Ecto neural progenitor cell (in vitro differentiated cells): ENCODE measurements around the gene NBAS.
A peak's percentile ranks its signal among the peaks of the same experiment; 100 is the strongest.

Source experiments
- DNase-seq: peaks from one replicate; pipeline ENCODE4 v3.0.0-alpha.2; 2018; ENCODE audit warnings: low spot score

Gene NBAS

GRCh38 chr2:15591373-15591691 lies 30.2 kb upstream of the NBAS start:
- DNase-seq, result no peak

GRCh38 chr2:15588329-15588919 lies 27.3 kb upstream of the NBAS start:
- DNase-seq, result peak; percentile 65

DNA sequence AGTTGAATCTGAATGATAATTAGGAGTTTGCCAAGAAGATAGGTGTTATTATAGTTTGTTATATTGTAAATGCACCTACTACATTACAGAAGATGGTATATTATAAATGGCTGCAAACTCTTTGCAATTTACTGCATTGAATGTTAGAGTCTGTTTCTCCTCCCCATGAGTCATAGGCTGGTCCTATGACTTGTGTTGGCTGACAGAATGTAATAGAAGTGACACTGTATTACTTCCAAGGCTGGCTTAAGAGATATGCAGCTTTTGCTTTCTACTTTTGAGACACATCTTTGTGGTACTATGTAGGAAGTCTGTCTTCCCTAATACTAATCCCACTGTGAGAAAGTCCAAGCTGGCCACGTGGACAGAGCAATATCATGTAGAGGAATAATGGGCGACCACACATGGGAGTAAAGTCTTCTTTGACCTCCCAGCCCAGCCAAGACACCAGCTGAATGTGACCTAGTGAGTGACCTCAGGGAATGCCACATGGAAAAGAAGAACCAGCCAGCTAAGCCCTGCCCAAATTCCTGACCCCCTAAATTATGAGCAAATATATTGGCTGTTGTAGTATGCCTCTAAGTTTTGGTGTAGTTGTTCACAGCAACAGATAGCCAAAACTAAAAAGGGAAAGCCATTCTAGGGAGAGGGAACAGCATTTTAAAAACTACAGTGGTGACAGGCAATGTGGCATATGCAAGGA lies 23.8 kb upstream of the NBAS start:
- no peak for DNase-seq

- no peak for DNase-seq
These were observed 23.2 kb upstream of the NBAS start for GRCh38 chr2:15584316-15584715.

GRCh38 chr2:15583826-15584225 lies 22.7 kb upstream of the NBAS start:
- DNase-seq, result no peak

GRCh38 chr2:15582710-15583357 lies 21.7 kb upstream of the NBAS start:
- DNase-seq, result no peak

- no peak for DNase-seq
These were observed 19.3 kb upstream of the NBAS start for GRCh38 chr2:15580451-15580850.

- DNase-seq, result no peak
These were observed 18.5 kb upstream of the NBAS start for GRCh38 chr2:15579641-15580040.

DNA sequence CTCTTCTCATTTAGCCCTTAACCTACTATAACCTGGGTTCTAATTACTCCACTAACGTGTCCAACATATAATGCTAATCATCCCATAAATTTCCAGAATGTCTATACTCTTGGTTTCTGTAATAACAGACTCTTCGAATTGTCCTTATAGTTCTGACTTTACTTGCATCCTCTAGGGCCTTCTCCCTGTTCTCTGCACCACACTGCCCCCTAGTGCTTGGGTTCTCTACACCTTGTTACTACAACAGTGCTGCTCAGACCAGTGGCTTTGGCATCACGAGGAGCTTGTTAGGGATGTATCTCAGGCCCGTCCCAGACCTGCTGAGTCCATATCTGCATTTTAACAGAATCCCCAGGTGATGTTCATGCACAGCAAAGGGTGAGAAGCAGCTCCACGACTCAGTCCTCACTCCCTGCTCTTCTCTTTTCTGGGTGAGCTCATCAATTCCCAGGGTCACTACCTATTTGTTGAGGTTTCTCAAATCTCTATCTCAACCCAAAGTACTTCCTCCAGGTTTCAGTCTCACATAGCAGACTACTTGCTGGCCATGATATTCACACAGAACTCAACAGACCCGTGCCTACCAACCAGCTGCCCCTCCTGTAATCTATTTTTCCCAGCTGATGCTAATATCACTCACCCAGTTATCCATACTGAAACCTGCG lies 16.1 kb upstream of the NBAS start:
- DNase-seq, result peak; percentile 87

- no peak for DNase-seq
These were observed 10.6 kb upstream of the NBAS start for GRCh38 chr2:15571729-15572128.

- no peak for DNase-seq
These were observed 9.0 kb upstream of the NBAS start for GRCh38 chr2:15570104-15570503.

DNA sequence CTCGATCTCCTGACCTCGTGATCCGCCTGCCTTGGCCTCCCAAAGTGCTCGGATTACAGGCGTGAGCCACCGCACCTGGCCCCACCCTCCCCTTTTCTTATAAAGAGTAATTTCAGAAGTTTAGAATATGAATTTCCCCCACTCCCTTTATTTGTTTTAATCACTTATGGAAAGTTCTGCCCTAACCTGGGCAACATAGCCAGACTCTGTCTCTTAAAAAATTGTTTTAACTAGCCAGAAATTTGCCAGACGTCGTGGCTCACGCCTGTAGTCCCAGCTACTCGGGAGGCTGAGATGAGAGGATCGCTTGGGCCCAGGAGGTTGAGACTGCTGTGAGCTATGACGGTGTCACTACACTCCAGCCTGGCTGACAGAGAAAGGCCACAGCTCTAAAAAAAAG lies 7.7 kb upstream of the NBAS start:
- DNase-seq, result no peak

- DNase-seq, result no peak
These were observed 5.8 kb upstream of the NBAS start for GRCh38 chr2:15566912-15567311.

DNA sequence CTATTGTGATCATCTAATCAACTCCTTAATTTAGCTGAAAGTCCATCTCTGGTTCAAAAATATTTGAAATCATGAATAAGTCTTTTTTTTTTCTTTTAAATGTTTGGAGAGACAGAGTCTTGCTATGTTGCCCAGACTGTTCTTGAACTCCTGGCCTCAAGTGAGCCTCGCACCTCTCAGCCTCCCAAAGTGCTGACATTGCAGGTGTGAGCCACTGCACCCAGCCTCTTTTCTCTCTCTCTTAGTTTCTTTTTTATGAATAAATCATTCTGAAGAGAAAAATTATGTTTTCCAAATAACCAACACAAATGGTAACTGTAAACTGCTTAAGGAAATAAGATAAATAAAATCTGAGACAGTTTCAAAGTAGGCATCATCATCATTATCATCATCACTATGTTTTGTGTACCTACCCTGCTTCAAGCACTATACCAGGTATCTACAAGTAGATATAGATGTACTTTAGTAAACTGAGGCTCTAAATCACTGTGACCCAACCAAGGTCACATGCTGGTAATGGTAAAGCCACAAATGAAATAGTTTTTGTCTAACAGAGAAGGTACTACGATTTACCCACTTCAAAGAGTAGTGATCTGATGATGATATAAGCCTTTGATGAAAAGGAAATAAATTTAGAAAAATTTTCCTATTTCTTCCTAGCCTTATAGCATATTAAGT lies 5.0 kb upstream of the NBAS start:
- no peak for DNase-seq

- DNase-seq, result no peak
These were observed 4.3 kb upstream of the NBAS start for GRCh38 chr2:15565392-15565791.

- no peak for DNase-seq
These were observed 2.3 kb upstream of the NBAS start for GRCh38 chr2:15563227-15564100.

DNA sequence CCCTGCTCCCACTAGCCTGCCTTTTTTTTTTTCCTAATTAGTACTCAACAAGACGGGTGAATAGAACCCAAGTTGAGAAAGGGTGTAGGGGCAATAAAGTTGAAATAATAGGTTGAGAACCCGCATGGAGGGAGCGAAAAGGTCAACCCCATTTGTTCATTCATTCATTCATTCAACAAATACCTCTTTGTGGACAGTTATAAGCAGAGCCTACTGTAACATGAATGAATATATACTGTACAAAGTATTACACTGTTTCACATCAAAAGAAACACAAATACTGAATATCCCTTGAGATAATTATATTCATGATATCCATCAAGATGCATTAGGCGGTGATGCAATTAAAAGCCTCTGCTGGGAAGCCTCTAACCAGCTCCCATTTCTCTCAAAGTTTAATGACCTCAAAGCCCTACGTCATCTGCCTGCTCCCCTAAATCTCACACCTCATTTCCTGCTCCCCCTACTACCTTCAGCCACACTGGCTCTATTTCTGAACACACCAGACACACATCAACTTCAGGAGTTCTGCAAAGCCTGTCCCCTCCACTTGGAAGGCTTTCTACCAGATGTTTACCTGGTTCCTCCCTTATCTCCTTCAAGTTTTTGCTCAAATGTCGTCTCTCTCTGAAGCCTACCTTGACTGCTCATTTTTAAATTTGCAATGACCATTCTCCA lies 1.4 kb upstream of the NBAS start:
- DNase-seq, result no peak

DNA sequence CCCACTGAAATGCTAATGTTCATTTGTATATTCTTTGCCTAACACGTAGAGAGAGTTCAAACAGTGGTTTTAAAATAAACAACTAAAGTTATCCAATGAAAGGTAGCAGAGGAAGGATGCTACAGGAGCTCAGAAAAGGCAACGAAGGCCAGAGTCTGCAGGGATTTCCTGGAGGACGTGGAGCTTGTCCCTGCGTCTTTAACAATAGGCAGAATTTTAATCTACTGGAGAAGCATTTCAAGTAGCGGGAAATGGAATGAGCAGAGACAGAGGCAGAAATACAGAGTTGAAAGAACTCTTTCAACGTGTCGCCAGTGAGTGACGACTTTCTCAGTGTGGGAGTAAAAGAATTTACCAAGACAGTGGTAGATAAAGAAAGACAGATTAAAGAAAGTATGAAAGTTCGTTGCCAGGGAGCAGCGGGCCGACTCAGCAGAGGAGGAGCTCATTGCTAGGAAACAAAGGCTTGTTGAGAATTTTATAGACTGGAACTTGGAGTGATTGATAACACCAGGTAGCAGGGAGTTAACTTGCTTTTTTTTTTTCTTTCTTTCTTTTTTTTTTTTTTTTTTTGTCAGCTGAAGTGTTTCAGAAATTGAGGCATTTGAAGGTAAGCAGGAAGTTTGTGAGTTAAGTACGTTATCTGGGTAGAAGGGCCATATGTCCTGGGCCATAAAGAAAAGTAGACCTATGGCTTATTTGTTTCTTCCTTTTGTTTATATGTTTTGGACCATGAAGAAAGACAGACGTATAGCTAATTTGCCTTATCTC lies 625 bp upstream of the NBAS start:
- DNase-seq, result peak; percentile 48

DNA sequence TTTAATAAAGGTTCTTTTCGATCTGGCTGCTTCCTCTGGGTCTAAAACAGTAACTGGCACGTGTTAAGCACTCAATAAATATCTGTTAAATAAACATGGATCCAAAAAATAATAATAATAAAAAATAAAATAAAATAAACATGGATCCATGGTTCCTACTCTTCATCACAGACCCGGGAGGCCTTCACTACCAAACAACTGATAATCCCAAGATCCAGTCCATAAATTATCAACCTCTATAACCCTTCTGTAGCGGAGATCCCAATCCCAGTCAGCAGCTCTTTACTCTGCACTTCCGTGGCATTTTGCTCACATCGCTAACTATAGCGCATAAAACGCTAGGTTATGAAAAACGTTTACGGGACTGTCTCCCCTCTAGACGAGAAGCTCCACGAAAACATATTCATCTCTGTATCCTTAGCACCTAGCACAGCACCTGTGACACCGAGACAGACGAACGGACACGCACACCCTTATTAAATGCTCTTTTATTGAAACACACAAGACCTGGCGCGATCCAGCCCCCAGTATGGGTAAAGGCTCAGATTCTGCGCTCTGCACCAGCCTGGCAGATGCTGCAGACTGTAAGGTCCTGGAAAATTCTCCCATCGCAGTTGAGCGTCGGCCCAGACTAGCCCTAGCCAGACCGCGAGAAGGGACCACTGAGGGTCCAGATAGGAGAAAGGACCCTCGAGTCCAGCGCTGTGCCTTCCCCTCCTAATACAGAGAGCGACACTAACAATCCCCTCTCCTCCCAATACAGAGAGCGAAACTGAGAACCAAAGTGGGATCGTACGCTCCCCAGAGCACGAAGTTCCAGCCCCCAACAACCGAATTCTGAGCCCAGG lies 770 bp downstream of the NBAS start:
- no peak for DNase-seq
